ENCODE results near the gene DUS1L. TPM values are rescaled to one million over a fixed set of nuclear protein-coding genes. Genes with fewer than 3 reads are reported as not detected.
A peak's percentile ranks its signal among the peaks of the same experiment; 100 is the strongest.
"Not testable (repeated sequence)": the region's sequence is repeated elsewhere in the genome, so short reads cannot be mapped to it uniquely, and the experiment has no call there.

DUS1L gene
- total and polyA plus RNA-seq, 2 experiments from 2014 or later: 66.0 to 122 TPM

DNA sequence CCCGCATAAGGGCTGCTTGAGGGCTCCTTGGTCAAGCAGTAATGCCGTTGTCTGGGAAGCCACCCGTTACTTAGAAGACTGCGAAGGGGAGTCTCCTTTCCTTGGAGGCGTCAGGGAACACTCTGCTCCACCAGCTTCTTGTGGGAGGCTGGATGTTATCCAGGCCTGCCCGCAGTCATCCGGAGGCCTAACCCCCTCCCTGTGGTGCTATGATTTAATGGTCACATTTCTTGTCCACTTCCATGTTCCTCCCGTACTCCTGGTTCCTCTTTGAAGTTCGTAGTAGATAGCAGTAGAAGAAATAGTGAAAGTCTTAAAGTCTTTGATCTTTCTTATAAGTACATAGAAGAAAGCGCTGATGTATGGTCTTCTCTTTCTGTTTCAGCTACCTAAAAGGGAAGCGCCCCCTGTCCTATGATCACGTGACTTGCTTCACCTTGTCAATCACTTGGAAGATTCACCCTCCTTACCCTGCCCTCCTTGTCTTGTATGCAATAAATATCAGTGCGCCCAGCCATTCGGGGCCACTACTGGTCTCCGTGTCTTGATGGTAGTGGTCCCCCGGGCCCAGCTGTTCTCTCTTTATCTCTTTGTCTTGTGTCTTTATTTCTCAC, 26.7 kb downstream of the DUS1L start:
- H3K27me3 ChIP-seq (ENCODE audit: insufficient read depth); H2AFZ ChIP-seq; H3K9me2 ChIP-seq (ENCODE audit: insufficient read depth); H3K4me3 Mint-ChIP-seq; H3K4me3 ChIP-seq; H3K4me1 ChIP-seq (ENCODE audit: insufficient read depth); ATAC-seq; H3K36me3 Mint-ChIP-seq (ENCODE audit: low read depth); H3K79me2 ChIP-seq (replicated peaks; ENCODE audit: insufficient read depth); H3K27ac ChIP-seq (ENCODE audit: low read depth); H3K9me3 Mint-ChIP-seq; H3K27ac Mint-ChIP-seq; H4K20me1 ChIP-seq (replicated peaks; ENCODE audit: insufficient read depth); H3K36me3 ChIP-seq (ENCODE audit: insufficient read depth); H3K4me2 ChIP-seq; DNase-seq (ENCODE audit: low spot score): not testable (repeated sequence)
- Mint-ChIP-seq H3K27me3 (ENCODE audit: insufficient read depth, low read depth, poor library complexity) (peaks cover 16% of the 10 kb centered on the region), H3K4me1 (peaks cover 34% of the 10 kb centered on the region)
- H3F3A ChIP-seq (replicated peaks; ENCODE audit: low read depth): peaks cover 11% of the 10 kb centered on the region

- ATAC-seq (no peak), DNase-seq (ENCODE audit: low spot score) (no peak)
- Mint-ChIP-seq H3K27me3 (ENCODE audit: insufficient read depth, low read depth, poor library complexity) (peaks cover 16% of the 10 kb centered on the region), H3K36me3 (ENCODE audit: low read depth) (peaks cover 3% of the 10 kb centered on the region; the same call in 2 of the 3 replicates), H3K4me3 (peak overlapping the region; percentile 75), H3K4me1 (peaks cover 32% of the 10 kb centered on the region), H3K27ac (peak overlapping the region; percentile 93), H3K9me3 (no peaks in the 10 kb centered on the region; the same call in 2 of the 3 replicates)
- Histone ChIP-seq H3K4me3 (peak overlapping the region; percentile 81), H3F3A (replicated peaks; ENCODE audit: low read depth) (peaks cover 11% of the 10 kb centered on the region), H3K4me2 (peak overlapping the region; percentile 95), H4K20me1 (replicated peaks; ENCODE audit: insufficient read depth) (no peaks in the 10 kb centered on the region; the same call in 1 of the 2 replicates), H3K9me2 (ENCODE audit: insufficient read depth) (no peaks in the 10 kb centered on the region), H3K79me2 (replicated peaks; ENCODE audit: insufficient read depth) (peaks cover 1% of the 10 kb centered on the region; the same call in 1 of the 2 replicates), H2AFZ (peak overlapping the region; percentile 34; the same call in 1 of the 2 replicates), H3K27ac (ENCODE audit: low read depth) (peak overlapping the region; percentile 78; the same call in 1 of the 2 replicates), H3K27me3 (ENCODE audit: insufficient read depth) (no peaks in the 10 kb centered on the region), H3K4me1 (ENCODE audit: insufficient read depth) (peaks cover 6% of the 10 kb centered on the region; the same call in 1 of the 2 replicates), H3K36me3 (ENCODE audit: insufficient read depth) (no peaks in the 10 kb centered on the region)
- TF ChIP-seq ZNF114 (CRISPR knock-in tag; IDR thresholded peaks at IDR 0.05) (no peak), CREB1 (CRISPR knock-in tag; IDR thresholded peaks at IDR 0.05; ENCODE audit: low read depth) (no peak), EZH2phosphoT487 (IDR thresholded peaks at IDR 0.05; ENCODE audit: unreplicated experiment) (no peak), EZH2 (IDR thresholded peaks at IDR 0.05; ENCODE audit: low read depth, unreplicated experiment) (no peak), REST (IDR thresholded peaks at IDR 0.05; ENCODE audit: unreplicated experiment) (no peak), POLR2AphosphoS5 (IDR thresholded peaks at IDR 0.05; ENCODE audit: low read depth) (no peak), JUNB (IDR thresholded peaks at IDR 0.05; ENCODE audit: unreplicated experiment) (no peak), ZNF331 (CRISPR knock-in tag; IDR thresholded peaks at IDR 0.05; ENCODE audit: low read depth) (no peak), STAT1 (IDR thresholded peaks at IDR 0.05; ENCODE audit: unreplicated experiment) (no peak)
- TF ChIP-seq, protein P1, sequence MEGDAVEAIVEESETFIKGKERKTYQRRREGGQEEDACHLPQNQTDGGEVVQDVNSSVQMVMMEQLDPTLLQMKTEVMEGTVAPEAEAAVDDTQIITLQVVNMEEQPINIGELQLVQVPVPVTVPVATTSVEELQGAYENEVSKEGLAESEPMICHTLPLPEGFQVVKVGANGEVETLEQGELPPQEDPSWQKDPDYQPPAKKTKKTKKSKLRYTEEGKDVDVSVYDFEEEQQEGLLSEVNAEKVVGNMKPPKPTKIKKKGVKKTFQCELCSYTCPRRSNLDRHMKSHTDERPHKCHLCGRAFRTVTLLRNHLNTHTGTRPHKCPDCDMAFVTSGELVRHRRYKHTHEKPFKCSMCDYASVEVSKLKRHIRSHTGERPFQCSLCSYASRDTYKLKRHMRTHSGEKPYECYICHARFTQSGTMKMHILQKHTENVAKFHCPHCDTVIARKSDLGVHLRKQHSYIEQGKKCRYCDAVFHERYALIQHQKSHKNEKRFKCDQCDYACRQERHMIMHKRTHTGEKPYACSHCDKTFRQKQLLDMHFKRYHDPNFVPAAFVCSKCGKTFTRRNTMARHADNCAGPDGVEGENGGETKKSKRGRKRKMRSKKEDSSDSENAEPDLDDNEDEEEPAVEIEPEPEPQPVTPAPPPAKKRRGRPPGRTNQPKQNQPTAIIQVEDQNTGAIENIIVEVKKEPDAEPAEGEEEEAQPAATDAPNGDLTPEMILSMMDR (conservative IDR thresholded peaks at IDR 0.05; ENCODE audit: low read depth in 2 of 2): no peak
- TF ChIP-seq, protein P2, sequence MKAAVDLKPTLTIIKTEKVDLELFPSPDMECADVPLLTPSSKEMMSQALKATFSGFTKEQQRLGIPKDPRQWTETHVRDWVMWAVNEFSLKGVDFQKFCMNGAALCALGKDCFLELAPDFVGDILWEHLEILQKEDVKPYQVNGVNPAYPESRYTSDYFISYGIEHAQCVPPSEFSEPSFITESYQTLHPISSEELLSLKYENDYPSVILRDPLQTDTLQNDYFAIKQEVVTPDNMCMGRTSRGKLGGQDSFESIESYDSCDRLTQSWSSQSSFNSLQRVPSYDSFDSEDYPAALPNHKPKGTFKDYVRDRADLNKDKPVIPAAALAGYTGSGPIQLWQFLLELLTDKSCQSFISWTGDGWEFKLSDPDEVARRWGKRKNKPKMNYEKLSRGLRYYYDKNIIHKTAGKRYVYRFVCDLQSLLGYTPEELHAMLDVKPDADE (IDR thresholded peaks at IDR 0.05): no peak
Measured at GRCh38 chr17:82037889-82038195, 27.8 kb downstream of the DUS1L start.

Data from GM23338 (cell line).